Skeletal muscle satellite cell (primary cell): ENCODE data around the gene MEGF6.

Experiments used
- H3K27me3 ChIP-seq: 2 replicates; pipeline ENCODE4 v1.7.0; 2013; ENCODE audit warnings: low read length; ENCODE audit not compliant: control insufficient read depth, insufficient read depth
- H3K36me3 ChIP-seq: 2 replicates; pipeline ENCODE4 v1.7.0; 2013; ENCODE audit warnings: mild to moderate bottlenecking, control low read depth, low read length; ENCODE audit not compliant: insufficient read depth
- H3K4me1 ChIP-seq: 2 replicates; pipeline ENCODE4 v1.7.0; 2013; ENCODE audit warnings: low read length; ENCODE audit not compliant: control insufficient read depth, insufficient read depth
- H3K4me2 ChIP-seq: 2 replicates; pipeline ENCODE4 v1.7.0; 2013; ENCODE audit warnings: mild to moderate bottlenecking, low read length
- H3K4me3 ChIP-seq: 2 replicates; pipeline ENCODE4 v1.7.0; 2013; ENCODE audit warnings: low read length
- H3K9ac ChIP-seq: 2 replicates; pipeline ENCODE4 v1.7.0; 2013; ENCODE audit warnings: mild to moderate bottlenecking, low read depth, low read length, moderate library complexity
- H3K9me3 ChIP-seq: replicated peaks from 2 replicates; pipeline ENCODE4 v1.7.0; 2013; ENCODE audit warnings: mild to moderate bottlenecking, control low read depth, low read length

The MEGF6 gene

GRCh38 chr1:3461934-3462275 lies 149.4 kb downstream of the MEGF6 start:
- Histone ChIP-seq H3K4me2 (no peak overlapping the region), H3K4me3 (no peak overlapping the region), H3K9me3 (no peaks in the 10 kb centered on the region), H3K4me1 (peaks cover 4% of the 10 kb centered on the region), H3K9ac (no peak overlapping the region), H3K36me3 (no peaks in the 10 kb centered on the region), H3K27me3 (peaks cover 54% of the 10 kb centered on the region)

GRCh38 chr1:3461238-3461933 lies 149.9 kb downstream of the MEGF6 start:
- peaks cover 4% of the 10 kb centered on the region for H3K4me1 ChIP-seq
- no peak overlapping the region for H3K4me3 ChIP-seq
- no peaks in the 10 kb centered on the region for H3K36me3 ChIP-seq
- H3K9ac ChIP-seq: no peak overlapping the region
- H3K27me3 ChIP-seq: peaks cover 57% of the 10 kb centered on the region
- H3K9me3 ChIP-seq: no peaks in the 10 kb centered on the region
- no peak overlapping the region for H3K4me2 ChIP-seq

GRCh38 chr1:3460672-3461131 lies 150.6 kb downstream of the MEGF6 start:
- peaks cover 55% of the 10 kb centered on the region for H3K27me3 ChIP-seq
- no peak overlapping the region for H3K4me2 ChIP-seq
- H3K9ac ChIP-seq: no peak overlapping the region

GRCh38 chr1:3459940-3460671 lies 151.2 kb downstream of the MEGF6 start:
- no peak overlapping the region for H3K9ac ChIP-seq
- H3K4me3 ChIP-seq: no peak overlapping the region
- H3K9me3 ChIP-seq: no peaks in the 10 kb centered on the region
- peaks cover 58% of the 10 kb centered on the region for H3K27me3 ChIP-seq
- H3K4me1 ChIP-seq: peaks cover 4% of the 10 kb centered on the region
- H3K36me3 ChIP-seq: no peaks in the 10 kb centered on the region
- no peak overlapping the region for H3K4me2 ChIP-seq

More at GRCh38 chr1:3460672-3461131, 150.6 kb downstream of the MEGF6 start:
- Histone ChIP-seq H3K36me3 (no peaks in the 10 kb centered on the region), H3K4me3 (no peak overlapping the region), H3K9me3 (no peaks in the 10 kb centered on the region), H3K4me1 (peaks cover 4% of the 10 kb centered on the region)

- no peaks in the 10 kb centered on the region for H3K9me3 ChIP-seq
- H3K4me1 ChIP-seq: peaks cover 4% of the 10 kb centered on the region
- no peak overlapping the region for H3K4me2 ChIP-seq
- H3K4me3 ChIP-seq: no peak overlapping the region
- H3K27me3 ChIP-seq: peaks cover 54% of the 10 kb centered on the region
- no peak overlapping the region for H3K9ac ChIP-seq
- H3K36me3 ChIP-seq: no peaks in the 10 kb centered on the region
These were observed 152.0 kb downstream of the MEGF6 start for GRCh38 chr1:3459051-3459908.

- H3K9me3 ChIP-seq: no peaks in the 10 kb centered on the region
- H3K4me3 ChIP-seq: no peak overlapping the region
- H3K36me3 ChIP-seq: no peaks in the 10 kb centered on the region
- peaks cover 4% of the 10 kb centered on the region for H3K4me1 ChIP-seq
- H3K4me2 ChIP-seq: no peak overlapping the region
- peaks cover 55% of the 10 kb centered on the region for H3K27me3 ChIP-seq
- H3K9ac ChIP-seq: no peak overlapping the region
These were observed 153.1 kb downstream of the MEGF6 start for GRCh38 chr1:3457910-3458883.

- Histone ChIP-seq H3K4me1 (peaks cover 4% of the 10 kb centered on the region), H3K4me2 (no peak overlapping the region), H3K36me3 (no peaks in the 10 kb centered on the region), H3K27me3 (peaks cover 59% of the 10 kb centered on the region), H3K4me3 (no peak overlapping the region), H3K9ac (no peak overlapping the region), H3K9me3 (no peaks in the 10 kb centered on the region)
These were observed 154.1 kb downstream of the MEGF6 start for GRCh38 chr1:3456964-3457909.

GRCh38 chr1:3456449-3456963 lies 154.8 kb downstream of the MEGF6 start:
- peaks cover 59% of the 10 kb centered on the region for H3K27me3 ChIP-seq
- H3K9me3 ChIP-seq: no peaks in the 10 kb centered on the region
- H3K36me3 ChIP-seq: no peaks in the 10 kb centered on the region
- peaks cover 4% of the 10 kb centered on the region for H3K4me1 ChIP-seq
- no peak overlapping the region for H3K4me2 ChIP-seq
- no peak overlapping the region for H3K4me3 ChIP-seq
- no peak overlapping the region for H3K9ac ChIP-seq

- no peaks in the 10 kb centered on the region for H3K9me3 ChIP-seq
- no peak overlapping the region for H3K4me3 ChIP-seq
- H3K36me3 ChIP-seq: no peaks in the 10 kb centered on the region
- no peak overlapping the region for H3K4me2 ChIP-seq
- peaks cover 55% of the 10 kb centered on the region for H3K27me3 ChIP-seq
- no peak overlapping the region for H3K9ac ChIP-seq
- H3K4me1 ChIP-seq: peaks cover 3% of the 10 kb centered on the region
These were observed 155.4 kb downstream of the MEGF6 start for GRCh38 chr1:3455670-3456448.
